B cell (primary cell): ENCODE measurements around the gene C1orf105. TPM values are rescaled to one million over a fixed set of nuclear protein-coding genes. Genes with fewer than 3 reads are reported as not detected.

Experiments
- ATAC-seq: fragments of 200-7000 bp; cut with Tn5 transposase; one replicate; pipeline ENCODE4 v1.10.0; 2021; ENCODE audit warnings: low read depth, mild to moderate bottlenecking, moderate number of reproducible peaks, moderate library complexity
- CTCF ChIA-PET: fragments of 350-600 bp; sonication (Branson Sonifier 250); formaldehyde crosslinking; loops from one replicate; lab custom pipeline; 2021; ENCODE audit warnings: antibody characterized with exemption, inconsistent platforms; lab: Charles Lee
- POLR2A ChIA-PET: fragments of 350-600 bp; sonication (Branson Sonifier 250); formaldehyde crosslinking; loops from one replicate; lab custom pipeline; 2021; ENCODE audit warnings: antibody characterized with exemption; lab: Charles Lee
- DNase-seq: peaks from one replicate; pipeline ENCODE4 v3.0.0; 2013
- H2AFZ ChIP-seq: 2 replicates; pipeline ENCODE4 v1.6.1; 2012; ENCODE audit warnings: mild to moderate bottlenecking, low read depth, low read length; ENCODE audit not compliant: insufficient read depth, poor library complexity, severe bottlenecking
- H3K27ac ChIP-seq, 2 donors: 1 replicate in 1 of 2; 2 replicates in 1 of 2; pipeline ENCODE4 v1.5.1; 2012 to 2013; ENCODE audit warnings: low read length in 2 of 2, mild to moderate bottlenecking in 2 of 2, moderate library complexity in 1 of 2
- H3K27me3 ChIP-seq, 4 experiments: fragments of 200-600 bp in 1 of 4; sonication (generic) in 1 of 4; replicated peaks in 1 of 4; 1 replicate in 2 of 4; 2 replicates in 2 of 4; pipeline versions ENCODE4 v1.6.1 to v1.7.0; 2013 to 2016; ENCODE audit warnings: low read length in 3 of 4, mild to moderate bottlenecking in 2 of 4, mixed read lengths in 1 of 4, moderate library complexity in 1 of 4; ENCODE audit not compliant: insufficient read depth in 4 of 4, control insufficient read depth in 3 of 4; ENCODE audit errors: control extremely low read depth in 1 of 4
- H3K36me3 ChIP-seq, 2 experiments: replicated peaks in 1 of 2; 1 replicate in 1 of 2; 2 replicates in 1 of 2; pipeline versions ENCODE4 v1.6.1 to v1.7.1; 2013; ENCODE audit warnings: low read length in 1 of 2; ENCODE audit not compliant: insufficient read depth in 2 of 2, control insufficient read depth in 1 of 2; ENCODE audit errors: control extremely low read depth in 1 of 2, extremely low read depth in 1 of 2
- H3K4me1 ChIP-seq, 2 donors: fragments of 200-600 bp in 1 of 2; sonication (generic) in 1 of 2; 1 replicate in 1 of 2; 2 replicates in 1 of 2; pipeline versions ENCODE4 v1.5.1 to v1.6.1; 2013 to 2017; ENCODE audit warnings: low read length in 2 of 2; ENCODE audit not compliant: control insufficient read depth in 2 of 2, insufficient read depth in 2 of 2
- H3K4me2 ChIP-seq: replicated peaks from 2 replicates; pipeline ENCODE3; 2012; ENCODE audit warnings: mild to moderate bottlenecking, low read depth, low read length; ENCODE audit not compliant: poor library complexity, severe bottlenecking
- H3K4me3 ChIP-seq, 5 experiments: fragments of 200-600 bp in 1 of 5; sonication (generic) in 1 of 5; 1 replicate in 3 of 5; 2 replicates in 2 of 5; pipeline versions ENCODE4 v1.5.1 to v1.7.0; 2011 to 2016; ENCODE audit warnings: low read length in 4 of 5, mild to moderate bottlenecking in 4 of 5, low read depth in 2 of 5, control low read depth in 1 of 5, moderate library complexity in 1 of 5; ENCODE audit not compliant: insufficient read depth in 1 of 5; ENCODE audit errors: control extremely low read depth in 1 of 5, extremely low read depth in 1 of 5
- H3K79me2 ChIP-seq: fragments of 200-600 bp; sonication (generic); one replicate; pipeline ENCODE4 v1.6.0; 2016; ENCODE audit warnings: low read length; ENCODE audit not compliant: control insufficient read depth, insufficient read depth
- H3K9ac ChIP-seq: fragments of 200-600 bp; sonication (generic); 2 replicates; pipeline ENCODE4 v1.6.1; 2017; ENCODE audit warnings: mild to moderate bottlenecking, low read length, moderate library complexity
- H3K9me3 ChIP-seq, 3 donors: one replicate each; pipeline versions ENCODE4 v1.6.1 to v1.7.1; 2013; ENCODE audit warnings: low read length in 2 of 3; ENCODE audit not compliant: control insufficient read depth in 2 of 3, insufficient read depth in 1 of 3; ENCODE audit errors: control extremely low read depth in 1 of 3
- H4K20me1 ChIP-seq: 2 replicates; pipeline ENCODE4 v1.6.0; 2012; ENCODE audit warnings: mild to moderate bottlenecking, low read length; ENCODE audit not compliant: insufficient read depth, control insufficient read depth, poor library complexity, severe bottlenecking
- H3K27ac Mint-ChIP-seq: one replicate; pipeline ENCODE4 v1.8.0; 2021; ENCODE audit warnings: mixed read lengths
- H3K27me3 Mint-ChIP-seq: one replicate; pipeline ENCODE4 v1.8.0; 2021; ENCODE audit warnings: mixed read lengths
- H3K4me1 Mint-ChIP-seq: one replicate; pipeline ENCODE4 v1.8.0; 2021; ENCODE audit warnings: mixed read lengths
- H3K4me3 Mint-ChIP-seq: one replicate; pipeline ENCODE4 v1.8.0; 2021; ENCODE audit warnings: mixed read lengths
- H3K9me3 Mint-ChIP-seq: one replicate; pipeline ENCODE4 v1.8.0; 2022; ENCODE audit warnings: mixed read lengths; ENCODE audit not compliant: insufficient read depth
- CTCF ChIP-seq: fragments of 200-600 bp; IDR thresholded peaks from one replicate; pipeline ENCODE4 v1.8.0; 2022; ENCODE audit warnings: antibody characterized with exemption, mild to moderate bottlenecking
- EZH2 ChIP-seq: IDR thresholded peaks from 2 replicates; pipeline ENCODE4 v1.6.1; 2012; ENCODE audit warnings: borderline replicate concordance, low read depth, mild to moderate bottlenecking, moderate library complexity, low read length; ENCODE audit not compliant: insufficient read depth, poor library complexity, severe bottlenecking
- WGBS: methylation state at CpG from one replicate; pipeline ENCODE4 v1.1.5; 2013; ENCODE audit warnings: missing lambda C conversion rate; ENCODE audit not compliant: insufficient coverage; 5-methylcytosine and 5-hydroxymethylcytosine counted together
- intact Hi-C: fragments of 100-400 bp; cut with micrococcal nuclease; formaldehyde crosslinking; loops from one replicate; pipeline ENCODE4 v1.10.0; 2022
- polyA plus RNA-seq: library from polyadenylated mRNA; depleted of rRNA; stranded (reverse); fragments of >200 nt; gene quantifications from 2 replicates; pipeline ENCODE4 v1.2.3, GENCODE V29; 2012
- total RNA-seq, 2 donors: library from RNA; stranded (reverse); fragments of 120-200 nt in 1 of 2; gene quantifications; 1 replicate in 1 of 2; 2 replicates in 1 of 2; pipeline versions ENCODE4 v1.2.3 to v1.2.4, GENCODE V29; 2013 to 2022

The C1orf105 gene
- total and polyA plus RNA-seq, 2 donors (not counting 1 experiment from before 2014, with no cell fraction given), result not detected

GRCh38 chr1:172410027-172410426 is 10.5 kb upstream of the C1orf105 start:
- H3K27ac ChIP-seq, result no peak overlapping the region
- H3K4me1 Mint-ChIP-seq, result no peaks in the 10 kb centered on the region
- H3K4me1 ChIP-seq, result no peaks in the 10 kb centered on the region
- H3K4me2 ChIP-seq, result no peak overlapping the region
- no peak for TF ChIP-seq CTCF
- TF ChIP-seq EZH2, result no peak
- POLR2A ChIA-PET, result no interaction called here
- no peaks in the 10 kb centered on the region for H3K79me2 ChIP-seq
- no peaks in the 10 kb centered on the region for H3K9me3 Mint-ChIP-seq
- intact Hi-C loops, result no loop called here
- H3K27ac Mint-ChIP-seq, result no peak overlapping the region
- no peaks in the 10 kb centered on the region for H3K27me3 Mint-ChIP-seq
- no peak overlapping the region for H3K9ac ChIP-seq
- H4K20me1 ChIP-seq, result no peaks in the 10 kb centered on the region
- no peak for DNase-seq
- no peak overlapping the region for H3K4me3 ChIP-seq
- no peaks in the 10 kb centered on the region for H3K27me3 ChIP-seq
- H3K36me3 ChIP-seq, result no peaks in the 10 kb centered on the region
- no CpG with 5 or more reads among the region's 1 CpG for WGBS
- no peak overlapping the region for H3K4me3 Mint-ChIP-seq
- H2AFZ ChIP-seq, result no peak overlapping the region
- no peaks in the 10 kb centered on the region for H3K9me3 ChIP-seq
- CTCF ChIA-PET, result no interaction called here
- ATAC-seq, result no peak

- Histone ChIP-seq H3K27ac (no peak overlapping the region), H4K20me1 (no peaks in the 10 kb centered on the region), H2AFZ (no peak overlapping the region), H3K79me2 (no peaks in the 10 kb centered on the region), H3K9ac (no peak overlapping the region), H3K4me1 (no peaks in the 10 kb centered on the region), H3K36me3 (no peaks in the 10 kb centered on the region), H3K9me3 (no peaks in the 10 kb centered on the region), H3K4me2 (no peak overlapping the region), H3K4me3 (no peak overlapping the region), H3K27me3 (no peaks in the 10 kb centered on the region)
- DNase-seq (no peak), ATAC-seq (no peak)
- ChIA-PET POLR2A (no interaction called here), CTCF (interaction anchor here (0.7 to 1.3 kb wide), 6 partner anchors 13 to 409 kb away, joined by 3 to 7 read pairs (median 3); partner anchors contain the start of gene PIGC)
- intact Hi-C loops, result no loop called here
- Mint-ChIP-seq H3K27me3 (no peaks in the 10 kb centered on the region), H3K9me3 (no peaks in the 10 kb centered on the region), H3K4me3 (no peak overlapping the region), H3K4me1 (no peaks in the 10 kb centered on the region), H3K27ac (no peak overlapping the region)
- no CpG with 5 or more reads among the region's 2 CpGs for WGBS
- TF ChIP-seq CTCF (no peak), EZH2 (no peak)
Observed at GRCh38 chr1:172411791-172412338, 8.6 kb upstream of the C1orf105 start.
